Measurements from ENCODE around the gene STXBP1.

The STXBP1 gene

GRCh38 chr9:127734747-127735529 is 122.9 kb downstream of the STXBP1 start, which contains the start of gene TOR2A:
Gene TOR2A, minus strand, starts transcription at chr9:127735294. Its CDS starts 24 bp downstream, at chr9:127735270.
- DNase-seq (ENCODE audit: low read depth in 3 of 3): peak; percentile 95 to 96 (median 95)

GRCh38 chr9:127735530-127736185 is 123.6 kb downstream of the STXBP1 start:
- no peak for DNase-seq (ENCODE audit: low read depth in 3 of 3)

GRCh38 chr9:127738666-127739065 is 126.6 kb downstream of the STXBP1 start:
- no peak for DNase-seq (ENCODE audit: low read depth in 3 of 3)

DNA sequence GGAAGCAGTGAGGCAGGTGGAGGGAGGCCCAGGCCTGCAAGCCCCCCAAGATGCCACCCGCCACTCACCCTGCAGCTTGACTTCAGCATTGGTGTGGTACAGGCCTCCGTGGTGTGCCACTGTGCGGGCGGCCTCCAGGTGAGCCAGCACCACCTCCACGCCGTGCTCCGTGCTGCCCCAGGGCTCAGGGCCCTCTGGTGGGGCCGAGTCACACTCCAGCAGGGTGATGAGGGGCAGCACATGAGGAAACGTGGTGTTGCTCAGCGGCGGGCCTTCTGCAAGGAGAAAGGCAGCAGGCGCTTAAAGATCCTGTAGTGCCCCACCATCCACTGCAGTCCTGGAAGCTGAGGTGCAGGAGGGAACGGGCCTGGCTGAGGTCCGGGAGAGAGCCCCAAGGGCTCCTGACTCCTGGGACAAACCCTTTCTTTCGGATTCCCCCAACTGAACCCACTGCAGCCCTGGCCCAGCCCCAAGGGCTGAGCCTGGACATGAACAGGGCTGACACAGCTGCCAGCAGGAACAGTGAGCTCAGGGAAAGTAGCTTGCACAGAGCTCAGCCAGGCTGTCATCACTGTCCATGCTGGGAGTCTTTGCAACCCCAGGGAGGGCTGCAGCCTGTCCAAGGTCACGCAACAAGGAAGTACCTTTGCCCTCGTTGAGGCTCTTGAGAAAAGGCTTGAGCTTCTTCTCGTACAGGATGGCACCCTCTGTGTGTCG is 127.7 kb downstream of the STXBP1 start:
- DNase-seq (ENCODE audit: low read depth in 3 of 3): no peak

- no peak for DNase-seq (ENCODE audit: low read depth in 3 of 3)
These were observed 129.9 kb downstream of the STXBP1 start for GRCh38 chr9:127741831-127742434.
